ENCODE measurements around the gene STARD6.
"Not testable (repeated sequence)": the region's sequence is repeated elsewhere in the genome, so short reads cannot be mapped to it uniquely, and the experiment has no call there.

Gene STARD6, protein sequence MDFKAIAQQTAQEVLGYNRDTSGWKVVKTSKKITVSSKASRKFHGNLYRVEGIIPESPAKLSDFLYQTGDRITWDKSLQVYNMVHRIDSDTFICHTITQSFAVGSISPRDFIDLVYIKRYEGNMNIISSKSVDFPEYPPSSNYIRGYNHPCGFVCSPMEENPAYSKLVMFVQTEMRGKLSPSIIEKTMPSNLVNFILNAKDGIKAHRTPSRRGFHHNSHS

DNA sequence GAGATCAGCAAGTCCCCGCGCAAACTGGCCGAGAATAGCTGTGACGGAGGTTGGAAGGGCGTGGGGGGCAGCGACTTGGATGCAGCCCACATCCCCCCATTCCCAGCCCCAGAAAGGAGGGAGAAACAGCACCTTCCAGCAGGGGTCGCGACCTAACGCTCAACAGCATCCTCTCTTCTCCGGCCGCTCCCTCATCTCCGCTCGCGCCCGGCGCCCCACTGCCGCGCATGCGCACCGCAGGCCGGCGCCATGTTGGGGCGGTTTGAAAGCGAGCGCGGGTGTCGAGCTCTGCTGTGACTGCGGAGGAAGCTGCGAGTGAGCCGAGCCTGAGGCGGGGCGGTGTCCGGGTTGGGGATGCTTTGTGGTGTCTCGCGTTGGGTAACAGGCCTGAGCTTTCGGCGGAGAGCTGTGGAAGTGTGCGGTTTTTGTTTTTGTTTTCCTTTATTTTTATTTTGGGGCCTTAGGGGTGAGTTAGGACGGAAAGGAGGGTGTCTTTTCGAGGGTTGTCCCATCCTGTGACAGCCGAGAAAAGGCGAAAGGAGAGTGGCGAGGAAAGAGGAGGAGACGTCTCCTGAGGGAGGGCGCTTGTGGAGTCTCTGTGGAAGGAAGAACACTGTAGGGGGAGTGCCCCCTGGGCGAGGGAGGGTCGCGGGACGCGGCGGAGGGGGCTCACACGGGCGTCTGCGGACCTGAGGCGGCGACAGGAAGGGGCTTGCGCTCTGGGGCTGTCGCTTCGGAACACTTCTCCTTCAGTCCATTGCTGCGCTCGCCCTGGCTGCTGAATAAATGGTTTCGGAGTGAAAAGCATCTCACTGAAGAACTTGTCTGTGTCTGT lies at the start of gene STARD6, which contains the start of gene C18orf54:
Gene STARD6 (minus strand): TSS at position 199 of the 835 bp plus-strand sequence. CDS start 3,285 bp downstream, outside the sequence.
Gene C18orf54 (plus strand): TSS at position 247 of the 835 bp plus-strand sequence. CDS start 2,667 bp downstream, outside the sequence.
- DNase-seq (ENCODE audit: low read depth in 2 of 2), result peak; percentile 72 to 81

DNA sequence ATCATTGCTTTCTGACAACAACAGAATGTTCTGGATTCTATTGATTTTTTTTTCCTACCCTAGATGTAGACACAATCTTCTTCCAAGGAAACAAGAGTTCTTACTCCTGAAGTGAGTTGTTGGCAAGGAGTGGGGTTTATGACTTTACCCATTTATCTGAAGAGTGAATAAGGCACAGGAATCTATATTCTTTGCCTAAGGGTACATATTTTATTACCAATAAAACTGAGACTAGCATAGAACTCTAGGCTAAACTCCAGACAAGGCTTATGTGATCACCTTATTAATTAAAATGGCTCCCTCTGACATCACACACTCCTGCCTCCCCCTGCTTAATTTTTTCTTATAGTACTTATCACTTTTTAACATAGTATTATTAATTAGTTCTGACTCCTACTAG lies 47.6 kb upstream of the STARD6 start:
- DNase-seq (ENCODE audit: low read depth in 2 of 2), result no peak

DNA sequence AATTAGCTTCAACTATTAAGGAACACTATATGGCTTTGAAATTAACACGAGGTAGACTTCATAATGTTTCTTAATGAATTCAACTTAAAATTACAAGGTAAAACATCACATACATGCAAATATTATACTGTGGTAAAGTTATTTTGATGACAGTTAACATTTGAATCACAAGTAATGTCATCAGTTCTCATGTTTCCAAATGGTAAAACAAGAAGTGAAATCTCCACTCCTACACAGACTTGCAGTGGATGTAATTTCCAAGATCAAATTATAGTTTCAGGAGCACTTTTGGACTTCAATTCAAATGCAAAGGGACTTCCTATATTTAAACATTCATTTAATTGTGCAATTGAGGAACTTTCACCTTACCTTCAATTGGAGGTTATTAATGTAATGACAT lies 39.1 kb upstream of the STARD6 start:
- no peak for DNase-seq (ENCODE audit: low read depth in 2 of 2)

DNA sequence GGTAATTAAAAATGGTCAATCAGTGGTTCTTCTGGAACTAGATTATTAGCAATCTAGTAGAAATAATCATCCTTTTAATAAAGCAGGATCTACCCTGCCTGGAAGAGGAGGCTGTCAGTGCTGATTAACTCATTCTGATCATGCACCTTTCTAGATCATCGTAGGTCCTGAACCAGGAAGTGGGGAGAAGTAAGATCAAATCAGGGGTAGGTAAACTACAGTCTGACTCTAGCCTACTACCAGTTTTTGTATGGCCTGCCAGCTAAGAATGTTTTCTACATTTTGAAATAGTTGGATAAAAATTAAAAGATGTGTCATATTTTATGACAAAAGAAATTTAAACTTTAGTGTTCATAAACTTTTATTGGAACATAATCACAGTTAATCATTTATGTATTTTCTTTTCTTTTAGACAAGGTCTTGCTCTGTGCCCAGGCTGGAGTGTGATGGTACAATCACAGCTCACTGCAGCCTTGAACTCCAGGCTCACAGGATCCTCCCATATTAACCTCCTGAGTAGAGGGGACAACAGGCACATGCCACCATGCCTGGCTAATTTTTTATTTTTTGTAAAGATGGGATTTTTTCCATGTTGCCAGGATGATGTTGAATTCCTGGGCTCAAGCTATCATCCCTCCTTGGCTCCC lies 36.1 kb upstream of the STARD6 start:
- no peak for DNase-seq (ENCODE audit: low read depth in 2 of 2)

DNA sequence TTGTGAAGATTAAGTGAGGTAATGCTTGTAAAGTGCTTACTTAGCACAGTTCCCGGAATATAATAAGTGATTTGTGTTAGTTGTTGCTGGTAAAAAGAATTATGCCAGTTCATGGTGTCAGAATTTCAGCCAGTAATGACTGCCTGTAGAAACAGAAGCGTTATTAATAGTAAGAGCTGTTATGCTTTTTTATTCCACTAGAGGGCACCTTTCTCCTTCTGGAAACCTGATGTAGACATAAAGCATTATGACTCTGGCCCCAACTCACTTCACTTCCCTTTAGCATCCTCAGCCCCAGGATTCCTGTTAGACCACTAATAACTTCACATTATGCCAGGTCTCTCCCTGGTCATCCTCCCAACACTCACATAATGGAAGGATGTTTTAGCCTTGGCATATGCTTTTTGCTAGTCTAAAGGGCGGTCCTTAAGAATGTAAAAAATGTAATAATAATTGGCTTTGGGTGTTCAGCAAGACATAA lies 34.9 kb upstream of the STARD6 start:
- no peak for DNase-seq (ENCODE audit: low read depth in 2 of 2)

DNA sequence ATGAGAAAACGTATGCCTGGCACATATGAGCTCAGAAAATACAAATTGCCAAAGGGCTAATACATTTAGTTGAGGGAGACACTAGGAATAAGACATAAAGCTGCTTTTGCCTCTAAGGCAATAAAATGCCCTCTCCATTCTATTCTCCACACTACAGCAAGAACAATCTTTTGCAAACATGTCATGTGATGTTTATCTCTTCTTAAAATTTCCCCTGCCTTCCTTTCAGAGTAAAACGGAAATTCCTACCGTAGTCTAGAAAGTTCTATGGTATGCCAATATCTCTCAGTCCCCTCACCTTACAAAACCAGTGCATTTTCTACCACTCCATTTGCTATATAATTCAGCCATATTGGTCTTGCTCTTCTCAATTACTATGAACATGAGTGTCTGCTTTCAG lies 33.2 kb upstream of the STARD6 start:
- no peak for DNase-seq (ENCODE audit: low read depth in 2 of 2)

DNA sequence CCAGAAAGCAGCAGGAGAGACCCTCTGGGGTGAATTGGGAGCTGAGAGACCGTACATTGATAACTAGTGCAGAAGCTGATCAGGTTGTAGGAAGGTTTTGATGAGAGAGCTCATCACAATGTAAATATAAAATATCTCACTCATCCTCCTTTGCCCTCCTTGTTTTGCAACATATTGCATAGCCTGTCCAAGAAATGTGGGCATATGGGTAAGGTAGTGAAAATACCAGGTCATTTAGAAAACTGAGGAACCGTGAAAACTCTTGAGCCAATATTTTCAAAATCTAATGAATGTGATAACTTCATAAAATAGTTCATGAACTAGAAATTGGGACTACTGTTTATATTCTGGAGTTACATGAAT lies 31.5 kb upstream of the STARD6 start:
- DNase-seq (ENCODE audit: low read depth in 2 of 2), result no peak

DNA sequence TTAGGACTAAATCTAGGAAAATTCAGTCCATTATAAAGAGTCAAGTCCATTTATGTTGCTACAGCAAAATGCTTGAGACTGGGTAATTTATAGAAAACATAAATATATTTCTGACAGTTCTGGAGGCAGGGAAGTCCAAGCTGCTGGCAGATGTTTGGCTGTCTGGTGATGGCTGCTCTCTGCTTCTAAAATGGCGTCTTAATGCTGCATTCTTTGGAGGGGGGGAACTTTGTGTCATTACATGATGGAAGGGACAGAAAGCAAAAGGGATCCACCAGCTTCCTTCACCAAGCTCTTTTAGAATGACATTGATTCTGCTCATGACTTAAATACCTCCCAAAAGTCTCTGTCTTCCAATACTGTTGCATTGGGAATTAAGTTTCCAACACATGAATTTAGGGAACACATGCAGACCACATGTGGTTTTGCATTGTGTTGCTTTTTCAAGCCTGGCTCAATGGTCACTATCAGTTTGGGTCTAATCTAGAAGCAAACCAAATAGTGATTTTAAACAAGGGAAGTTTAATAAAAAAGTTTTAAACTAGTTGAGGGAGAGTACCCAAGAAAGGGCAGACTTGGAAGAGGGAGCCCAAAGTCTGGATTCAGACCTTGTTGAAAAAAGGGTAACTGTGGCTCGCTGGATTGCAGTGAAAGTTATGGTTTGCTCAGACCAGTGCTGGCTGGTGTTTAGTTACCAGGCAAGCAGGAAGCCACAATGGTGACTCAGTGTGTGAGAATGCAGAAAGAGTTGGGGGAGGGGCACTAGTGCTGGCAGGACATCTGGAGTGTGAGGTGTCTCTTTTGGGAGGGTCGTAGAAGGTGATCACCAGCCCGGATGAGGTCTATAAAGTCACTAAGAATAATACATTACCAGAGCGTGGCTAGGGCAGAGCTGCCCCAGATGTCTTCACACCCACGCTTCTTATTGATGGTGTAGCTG lies 30.8 kb upstream of the STARD6 start:
- DNase-seq (ENCODE audit: low read depth in 2 of 2), result no peak

DNA sequence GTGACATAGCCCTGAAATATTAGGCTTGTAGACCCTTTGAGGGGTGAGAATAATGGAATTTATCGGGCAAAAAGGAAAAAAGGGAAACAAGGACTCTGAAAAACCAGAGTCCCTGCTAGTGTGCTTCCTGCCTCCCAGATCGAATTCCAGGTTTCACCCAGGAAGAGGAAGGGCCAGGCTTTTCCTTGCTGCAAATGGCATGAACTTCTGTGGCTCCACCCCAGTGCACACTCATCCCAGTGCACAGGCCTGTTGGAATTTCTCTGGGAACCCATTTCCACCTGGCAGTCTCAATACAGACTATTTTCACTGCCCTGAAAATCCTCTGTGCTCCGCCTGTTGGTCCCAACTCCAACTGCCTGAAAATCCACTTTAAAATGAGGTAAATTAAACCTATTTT lies 30.0 kb upstream of the STARD6 start:
- no peak for DNase-seq (ENCODE audit: low read depth in 2 of 2)

DNA sequence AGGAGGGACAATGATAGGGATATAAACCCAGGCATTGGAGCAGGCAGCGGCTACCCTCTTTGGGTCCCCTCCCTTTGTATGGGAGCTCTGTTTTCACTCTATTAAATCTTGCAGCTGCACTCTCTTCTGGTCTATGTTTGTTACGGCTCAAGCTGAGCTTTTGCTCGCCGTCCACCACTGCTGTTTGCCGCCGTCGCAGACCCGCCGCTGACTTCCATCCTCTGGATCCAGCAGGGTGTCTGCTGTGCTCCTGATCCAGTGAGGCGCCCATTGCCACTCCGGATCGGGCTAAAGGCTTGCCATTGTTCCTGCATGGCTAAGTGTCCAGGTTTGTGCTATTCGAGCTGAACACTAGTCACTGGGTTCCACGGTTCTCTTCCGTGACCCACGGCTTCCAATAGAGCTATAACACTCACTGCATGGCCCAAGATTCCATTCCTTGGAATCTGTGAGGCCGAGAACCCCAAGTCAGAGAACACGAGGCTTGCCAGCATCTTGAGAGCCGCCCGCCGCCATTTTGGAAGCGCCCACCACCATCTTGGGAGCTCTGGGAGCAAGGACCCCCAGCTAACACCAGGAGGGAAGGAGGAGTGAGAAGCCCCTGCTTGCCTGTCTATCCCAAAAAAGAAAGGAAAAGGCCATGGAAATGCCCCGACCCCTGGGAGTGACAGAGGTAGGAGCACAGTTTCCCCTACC lies 29.3 kb upstream of the STARD6 start:
- DNase-seq (ENCODE audit: low read depth in 2 of 2), result not testable (repeated sequence)

DNA sequence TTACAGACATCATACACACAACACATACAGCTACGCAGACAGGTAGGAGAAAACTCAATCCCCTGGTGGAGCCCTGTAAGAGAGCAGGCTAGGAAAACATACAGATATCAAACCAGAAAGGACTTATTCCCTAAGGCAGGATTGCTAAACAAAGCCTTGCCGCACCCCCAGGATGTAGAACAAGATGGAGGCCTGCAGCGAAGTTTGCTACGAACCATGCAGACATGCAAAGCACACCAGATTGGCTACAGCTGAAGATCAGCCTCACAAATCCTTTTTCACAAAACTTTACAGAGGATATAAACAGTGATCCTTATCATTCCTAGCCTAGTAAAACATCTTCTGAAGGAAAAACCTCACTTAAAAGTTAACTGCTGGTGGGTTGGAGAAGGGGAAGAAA lies 28.4 kb upstream of the STARD6 start:
- no peak for DNase-seq (ENCODE audit: low read depth in 2 of 2)

DNA sequence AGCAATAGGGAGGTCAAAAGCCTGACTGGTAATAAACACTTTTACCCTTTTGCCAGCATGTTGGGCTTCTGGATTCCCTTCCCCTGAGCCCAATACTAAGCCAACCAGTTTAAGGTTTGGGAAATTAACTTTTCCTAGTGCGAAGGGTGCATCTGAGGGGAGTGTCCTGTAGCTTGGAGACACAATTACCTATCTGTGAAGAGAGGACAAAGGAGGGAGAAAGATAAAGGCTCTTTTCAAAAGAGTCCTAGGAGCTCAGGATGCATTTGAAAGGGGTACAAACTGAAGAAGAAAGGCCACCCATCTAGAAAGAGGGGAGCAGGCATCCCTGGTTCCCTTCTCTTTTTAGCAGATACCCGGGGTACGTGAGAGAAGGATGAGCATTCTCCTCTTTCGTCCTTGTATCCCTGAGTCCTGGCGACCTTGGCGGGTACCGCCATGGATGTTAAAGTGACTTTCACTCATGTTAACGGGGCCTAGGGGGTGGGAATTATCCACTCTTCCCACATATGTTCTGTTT lies 25.1 kb upstream of the STARD6 start:
- DNase-seq (ENCODE audit: low read depth in 2 of 2), result no peak

DNA sequence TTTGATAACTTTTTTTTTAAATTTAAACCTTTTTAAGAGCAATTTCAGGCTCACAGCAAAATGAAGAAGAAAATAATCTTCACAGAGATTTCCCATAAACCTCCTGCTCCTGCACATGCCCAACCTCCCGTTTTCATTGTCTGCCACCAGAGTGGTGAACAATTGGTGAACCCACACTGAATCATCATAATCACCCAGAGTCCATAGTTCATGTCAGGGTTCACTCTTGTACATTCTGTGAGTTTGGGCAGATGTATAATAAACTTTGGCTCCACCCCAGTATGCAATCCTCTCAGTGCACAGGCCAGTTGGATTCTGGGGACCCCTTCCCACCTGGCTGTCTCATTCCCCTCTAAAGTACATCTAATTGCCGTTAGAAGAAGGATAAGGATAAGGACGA lies 24.4 kb upstream of the STARD6 start:
- no peak for DNase-seq (ENCODE audit: low read depth in 2 of 2)

DNA sequence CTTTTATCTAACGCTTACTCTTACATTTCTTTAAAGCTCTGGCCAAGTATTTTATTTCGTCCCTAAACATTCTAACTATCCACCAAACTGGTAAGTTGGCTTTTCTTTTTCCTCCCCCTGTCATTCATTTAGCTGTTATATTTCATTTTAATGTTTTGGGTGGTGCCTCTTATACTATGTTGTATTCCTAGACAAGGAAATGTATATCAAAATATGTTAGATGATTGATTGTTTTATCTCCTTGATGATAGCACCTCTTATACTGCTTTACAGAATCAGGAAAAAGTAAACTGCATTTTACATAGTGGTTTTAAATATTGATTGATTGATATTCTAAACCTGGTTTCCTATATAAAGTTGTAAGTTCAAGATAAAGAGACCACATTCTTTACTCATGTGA lies 24.0 kb upstream of the STARD6 start:
- DNase-seq (ENCODE audit: low read depth in 2 of 2), result no peak

DNA sequence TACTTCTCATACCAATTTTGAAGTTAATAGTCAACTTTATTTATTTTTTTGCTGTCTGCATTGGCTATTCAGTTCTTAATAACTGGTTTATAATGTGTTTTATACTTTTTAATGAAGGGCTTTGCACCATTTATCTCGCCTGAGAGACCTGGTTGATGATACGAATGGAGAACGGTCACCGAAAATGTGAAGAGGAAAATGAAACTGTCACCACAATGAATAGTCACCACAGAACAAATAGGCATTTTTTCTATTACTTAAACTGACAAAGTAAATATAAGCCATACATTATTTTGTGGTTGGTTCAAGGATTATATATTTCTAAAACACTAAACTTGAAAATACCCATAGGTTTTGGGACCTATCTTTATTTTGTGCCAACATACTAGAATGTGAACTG lies 20.4 kb upstream of the STARD6 start:
- DNase-seq (ENCODE audit: low read depth in 2 of 2), result no peak

DNA sequence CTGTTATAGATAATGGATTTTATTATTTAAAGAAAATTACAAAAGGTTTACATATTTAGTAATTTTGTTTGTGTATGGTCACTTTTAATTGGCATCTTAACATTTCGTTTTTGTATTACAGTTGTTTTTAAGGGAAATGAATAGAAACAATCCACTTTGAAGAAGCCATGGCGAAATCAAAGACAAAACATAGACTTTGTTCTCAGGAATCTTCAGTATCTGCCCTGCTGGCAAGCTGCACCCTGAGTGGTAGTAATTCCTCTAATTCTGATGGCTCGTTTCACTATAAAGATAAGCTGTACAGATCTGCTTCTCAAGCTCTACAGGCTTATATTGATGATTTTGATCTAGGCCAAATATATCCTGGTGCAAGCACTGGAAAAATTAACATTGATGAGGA lies 2.7 kb upstream of the STARD6 start:
- DNase-seq (ENCODE audit: low read depth in 2 of 2), result no peak

DNA sequence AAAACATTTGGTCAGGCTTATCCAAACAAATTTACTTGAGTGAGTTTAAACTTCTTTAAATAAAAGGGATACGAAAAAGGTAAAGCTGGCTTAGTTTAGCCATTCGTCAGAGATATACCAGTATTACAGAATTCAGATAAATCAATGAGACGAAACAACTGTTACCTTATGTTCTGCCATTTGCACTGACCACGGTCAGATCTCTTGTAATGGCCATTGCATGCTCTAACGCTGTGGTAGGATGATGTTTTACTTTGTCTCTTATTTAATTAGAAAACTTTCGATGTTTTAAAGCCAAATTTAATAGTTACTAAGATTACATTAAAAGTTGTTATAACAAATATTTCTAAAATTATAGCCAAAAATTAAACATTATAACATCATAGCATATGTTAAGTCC lies 1.6 kb upstream of the STARD6 start:
- DNase-seq (ENCODE audit: low read depth in 2 of 2), result no peak

DNA sequence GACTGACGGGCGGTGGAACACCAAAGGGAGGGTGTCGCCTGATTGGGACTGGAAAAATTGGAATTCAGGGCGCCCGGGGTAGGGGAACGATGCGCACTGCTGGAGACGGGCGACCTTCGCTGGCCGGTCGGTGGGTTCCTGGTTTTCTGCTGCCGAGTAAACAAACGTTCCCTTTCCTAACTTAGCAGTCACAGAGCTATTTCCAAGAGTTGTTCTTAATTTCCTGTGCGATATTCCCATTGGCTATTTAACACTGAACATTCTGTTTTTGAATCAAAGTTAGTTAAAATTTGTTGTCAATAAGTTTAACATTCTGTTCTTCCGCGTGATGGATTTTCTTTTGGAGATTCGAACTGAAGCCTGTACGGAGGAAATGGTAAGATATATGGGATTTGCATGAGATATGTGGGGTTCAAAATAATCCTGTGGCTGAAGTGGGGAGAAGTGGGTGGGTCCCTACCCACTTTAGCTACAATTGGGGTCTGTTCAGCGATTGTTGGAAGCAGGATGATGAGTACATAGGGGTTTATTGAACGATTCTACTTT lies 910 bp upstream of the STARD6 start:
- DNase-seq (ENCODE audit: low read depth in 2 of 2), result no peak

DNA sequence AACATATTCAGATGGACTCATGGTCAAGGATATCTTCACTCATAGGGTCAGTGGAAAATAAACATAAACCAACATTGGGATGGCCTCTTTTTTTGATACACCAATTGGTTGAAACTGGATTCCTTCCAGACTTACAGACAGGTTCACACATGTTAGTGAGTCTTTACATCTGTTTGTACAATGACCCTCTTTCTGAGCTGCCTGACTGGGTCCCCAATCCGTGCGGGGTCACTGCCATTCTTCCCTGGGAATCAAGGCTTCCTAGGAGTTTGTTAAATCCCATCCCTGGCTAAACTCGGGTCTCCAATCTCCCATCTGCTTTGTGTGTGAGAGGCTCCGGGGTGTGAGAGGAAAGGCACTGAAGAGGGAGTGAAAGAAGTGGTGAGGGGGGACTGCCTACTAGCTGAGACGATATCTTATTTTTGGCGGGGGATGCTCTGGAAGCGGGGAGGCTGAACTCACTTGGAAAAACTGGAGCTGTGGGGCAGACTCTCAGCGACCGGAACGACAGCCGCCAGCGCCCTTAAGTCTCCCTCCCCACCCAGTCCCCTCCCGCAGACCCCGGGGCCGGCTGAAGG lies 487 bp downstream of the STARD6 start:
- DNase-seq (ENCODE audit: low read depth in 2 of 2), result no peak

DNA sequence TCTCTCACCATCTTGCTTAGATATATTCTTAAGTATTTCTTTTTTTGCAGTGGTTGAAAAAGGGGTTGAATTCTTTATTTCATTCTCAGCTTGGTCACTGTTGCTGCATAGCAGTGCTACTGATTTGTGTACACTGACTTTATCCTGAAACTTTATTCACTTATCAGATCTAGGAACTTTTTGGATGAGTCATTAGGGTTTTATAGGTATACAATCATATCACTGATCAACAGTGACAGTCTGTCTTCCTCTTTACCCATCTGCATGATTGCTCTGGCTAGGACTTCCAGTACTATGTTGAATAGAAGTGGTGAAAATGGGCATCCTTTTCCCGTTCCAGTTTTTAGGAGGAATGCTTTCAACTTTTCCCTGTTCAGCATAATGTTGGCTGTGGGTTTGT lies 6.5 kb downstream of the STARD6 start:
- DNase-seq (ENCODE audit: low read depth in 2 of 2), result no peak

Measured in stimulated activated CD8-positive, alpha-beta memory T cell treated with anti-CD3 and anti-CD28 coated beads, Interleukin-2, amount 100 ng/mL, for 1 hour (primary cell).